GM12878 (cell line): ENCODE data around the gene NR2F1. TPM values are rescaled to one million over a fixed set of nuclear protein-coding genes. Genes with fewer than 3 reads are reported as not detected.
A peak's percentile ranks its signal among the peaks of the same experiment; 100 is the strongest.

Source experiments
- ASH2L ChIP-seq: fragments of 300-600, 200-600 bp; sonication (generic); IDR thresholded peaks from 2 replicates; pipeline ENCODE4 v1.6.1; 2017; ENCODE audit warnings: low read depth, mild to moderate bottlenecking, borderline replicate concordance
- BHLHE40 ChIP-seq, 2 experiments: fragments of 450-650 bp in 1 of 2; IDR thresholded peaks; 2 replicates each; pipeline ENCODE4 v1.6.1; 2011 to 2017; ENCODE audit warnings: low read depth in 2 of 2, borderline replicate concordance in 1 of 2, improper control_type of control experiment in 1 of 2, low read length in 1 of 2, mild to moderate bottlenecking in 1 of 2
- CHD2 ChIP-seq: IDR thresholded peaks from 2 replicates; pipeline ENCODE4 v1.6.1; 2011; ENCODE audit warnings: low read depth, low read length, improper control_type of control experiment, borderline replicate concordance
- ESRRA ChIP-seq: IDR thresholded peaks from 2 replicates; pipeline ENCODE4 v1.6.1; 2012; ENCODE audit warnings: mild to moderate bottlenecking, low read length, improper control_type of control experiment
- FOXM1 ChIP-seq: IDR thresholded peaks from 2 replicates; pipeline ENCODE4 v1.6.1; 2012; ENCODE audit warnings: low read depth, mild to moderate bottlenecking, inconsistent platforms, low read length, moderate library complexity
- GABPA ChIP-seq: IDR thresholded peaks from 2 replicates; pipeline ENCODE4 v1.6.1; 2014; ENCODE audit warnings: antibody characterized with exemption, low read depth, mild to moderate bottlenecking, inconsistent platforms
- GATAD2B ChIP-seq: fragments of 450-650 bp; conservative IDR thresholded peaks from 2 replicates; pipeline ENCODE4 v1.6.1; 2017; ENCODE audit warnings: low read depth, mild to moderate bottlenecking, moderate library complexity
- HDAC2 ChIP-seq: fragments of 200-600 bp; sonication (generic); IDR thresholded peaks from 2 replicates; pipeline ENCODE4 v1.6.1; 2017
- HDAC6 ChIP-seq: fragments of 200-600 bp; sonication (generic); IDR thresholded peaks from one replicate; pipeline ENCODE4 v1.8.0; 2017; ENCODE audit warnings: antibody characterized with exemption; ENCODE audit not compliant: unreplicated experiment
- IKZF1 ChIP-seq: fragments of 450-650 bp; conservative IDR thresholded peaks from 2 replicates; pipeline ENCODE4 v1.6.1; 2017; ENCODE audit warnings: antibody characterized with exemption, mild to moderate bottlenecking
- MTA3 ChIP-seq: IDR thresholded peaks from 2 replicates; pipeline ENCODE4 v1.6.1; 2012; ENCODE audit warnings: low read length, inconsistent platforms, borderline replicate concordance
- MYC ChIP-seq: IDR thresholded peaks from 2 replicates; pipeline ENCODE4 v1.6.1; 2011; ENCODE audit warnings: mild to moderate bottlenecking, low read length, moderate library complexity, inconsistent platforms; ENCODE audit not compliant: insufficient read depth, insufficient replicate concordance, insufficient read length, severe bottlenecking
- NBN ChIP-seq: fragments of 450-650 bp; IDR thresholded peaks from 2 replicates; pipeline ENCODE4 v1.6.1; 2016
- NFIC ChIP-seq: IDR thresholded peaks from 2 replicates; pipeline ENCODE4 v1.6.1; 2012; ENCODE audit warnings: low read depth, mild to moderate bottlenecking, inconsistent platforms, low read length, moderate library complexity
- NFXL1 ChIP-seq: fragments of 450-650 bp; IDR thresholded peaks from 2 replicates; pipeline ENCODE4 v1.6.1; 2017; ENCODE audit warnings: antibody characterized with exemption, mild to moderate bottlenecking, borderline replicate concordance
- PML ChIP-seq: IDR thresholded peaks from 2 replicates; pipeline ENCODE4 v1.6.1; 2012; ENCODE audit warnings: low read length, inconsistent platforms
- POU2F2 ChIP-seq: IDR thresholded peaks from 3 replicates; pipeline ENCODE4 v1.6.1; 2011; ENCODE audit warnings: low read depth, mild to moderate bottlenecking, low read length, borderline replicate concordance
- SIN3A ChIP-seq: IDR thresholded peaks from 2 replicates; pipeline ENCODE4 v1.6.1; 2012; ENCODE audit warnings: low read depth, low read length, improper control_type of control experiment
- SMC3 ChIP-seq: IDR thresholded peaks from 2 replicates; pipeline ENCODE4 v1.6.1; 2011; ENCODE audit warnings: low read length, improper control_type of control experiment, borderline replicate concordance
- STAT3 ChIP-seq: IDR thresholded peaks from 2 replicates; pipeline ENCODE4 v1.6.1; 2011; ENCODE audit warnings: low read depth, low read length, improper control_type of control experiment
- TCF7 ChIP-seq: IDR thresholded peaks from 2 replicates; pipeline ENCODE4 v1.6.1; 2014; ENCODE audit warnings: antibody characterized with exemption, borderline replicate concordance
- ZNF217 ChIP-seq: fragments of 450-650 bp; IDR thresholded peaks from 2 replicates; pipeline ENCODE4 v1.6.1; 2017; ENCODE audit warnings: antibody characterized with exemption, mild to moderate bottlenecking
- ZNF274 ChIP-seq: IDR thresholded peaks from one replicate; pipeline ENCODE4 v1.8.0; 2011; ENCODE audit not compliant: insufficient read length, insufficient read depth
- ZNF384 ChIP-seq: IDR thresholded peaks from 2 replicates; pipeline ENCODE4 v1.6.1; 2012; ENCODE audit warnings: low read depth, mild to moderate bottlenecking, low read length, improper control_type of control experiment, borderline replicate concordance
- ZZZ3 ChIP-seq: IDR thresholded peaks from 2 replicates; pipeline ENCODE4 v1.6.1; 2011; ENCODE audit warnings: low read depth; ENCODE audit not compliant: control insufficient read depth, insufficient read length
- polyA plus RNA-seq, 11 experiments: library from polyadenylated mRNA; depleted of rRNA in 4 of 11; unstranded in 6 of 11; stranded (reverse) in 5 of 11; fragments of >200 nt; fragmentation: Nextera tagmentation in 4 of 11; fragmentation: Illumina TruSeq in 1 of 11; extraction: Ambion mirVana in 4 of 11; extraction: Trizol in 1 of 11; gene quantifications; 1 replicate in 1 of 11; 2 replicates in 10 of 11; pipeline versions ENCODE4 v1.2.1 to v1.2.3, GENCODE V29; 2011 to 2016; ENCODE audit warnings: inconsistent platforms in 2 of 11, missing spikeins in 2 of 11, low read depth in 1 of 11
- total RNA-seq, 4 experiments: library from RNA; depleted of rRNA in 3 of 4; stranded (reverse); fragments of >200 nt in 3 of 4; fragmentation: Illumina TruSeq in 1 of 4; extraction: Trizol in 1 of 4; gene quantifications; 2 replicates each; pipeline versions ENCODE4 v1.2.1 to v1.2.3, GENCODE V29; 2013 to 2021
- TF ChIP-seq, protein P1 (sequence below): fragments of 450-650 bp; IDR thresholded peaks from 2 replicates; pipeline ENCODE4 v1.6.1; 2017; ENCODE audit warnings: mild to moderate bottlenecking, moderate library complexity
- TF ChIP-seq, protein P2 (sequence below): fragments of 450-650 bp; conservative IDR thresholded peaks from 2 replicates; pipeline ENCODE4 v1.6.1; 2017; ENCODE audit warnings: mild to moderate bottlenecking, moderate library complexity

The NR2F1 gene
- total and polyA plus RNA-seq, 10 of the 15 experiments (the other 5 are each of a cell fraction or from before 2014, with no cell fraction given): 0.04 to 0.79 (median 0.36) TPM; not detected in 7

- TF ChIP-seq ASH2L (no peak), MTA3 (no peak), POU2F2 (no peak), SIN3A (no peak), BHLHE40 (IDR thresholded peaks at IDR 0.05; ENCODE audit: borderline replicate concordance in 1 of 2, low read depth in 2 of 2, low read length in 1 of 2) (no peak; a peak in 1 of 4 replicates), HDAC6 (no peak), SMC3 (no peak), GABPA (no peak), ZNF384 (no peak), STAT3 (no peak), NBN (no peak), FOXM1 (no peak), ZNF274 (no peak), MYC (no peak), ZZZ3 (no peak), ESRRA (no peak), IKZF1 (peak; percentile 22; the same call in 1 of the 2 replicates), NFXL1 (no peak), HDAC2 (no peak), GATAD2B (peak; percentile 25; the same call in 1 of the 2 replicates), CHD2 (no peak), PML (no peak), NFIC (no peak), ZNF217 (no peak), TCF7 (no peak)
- TF ChIP-seq, protein P1, sequence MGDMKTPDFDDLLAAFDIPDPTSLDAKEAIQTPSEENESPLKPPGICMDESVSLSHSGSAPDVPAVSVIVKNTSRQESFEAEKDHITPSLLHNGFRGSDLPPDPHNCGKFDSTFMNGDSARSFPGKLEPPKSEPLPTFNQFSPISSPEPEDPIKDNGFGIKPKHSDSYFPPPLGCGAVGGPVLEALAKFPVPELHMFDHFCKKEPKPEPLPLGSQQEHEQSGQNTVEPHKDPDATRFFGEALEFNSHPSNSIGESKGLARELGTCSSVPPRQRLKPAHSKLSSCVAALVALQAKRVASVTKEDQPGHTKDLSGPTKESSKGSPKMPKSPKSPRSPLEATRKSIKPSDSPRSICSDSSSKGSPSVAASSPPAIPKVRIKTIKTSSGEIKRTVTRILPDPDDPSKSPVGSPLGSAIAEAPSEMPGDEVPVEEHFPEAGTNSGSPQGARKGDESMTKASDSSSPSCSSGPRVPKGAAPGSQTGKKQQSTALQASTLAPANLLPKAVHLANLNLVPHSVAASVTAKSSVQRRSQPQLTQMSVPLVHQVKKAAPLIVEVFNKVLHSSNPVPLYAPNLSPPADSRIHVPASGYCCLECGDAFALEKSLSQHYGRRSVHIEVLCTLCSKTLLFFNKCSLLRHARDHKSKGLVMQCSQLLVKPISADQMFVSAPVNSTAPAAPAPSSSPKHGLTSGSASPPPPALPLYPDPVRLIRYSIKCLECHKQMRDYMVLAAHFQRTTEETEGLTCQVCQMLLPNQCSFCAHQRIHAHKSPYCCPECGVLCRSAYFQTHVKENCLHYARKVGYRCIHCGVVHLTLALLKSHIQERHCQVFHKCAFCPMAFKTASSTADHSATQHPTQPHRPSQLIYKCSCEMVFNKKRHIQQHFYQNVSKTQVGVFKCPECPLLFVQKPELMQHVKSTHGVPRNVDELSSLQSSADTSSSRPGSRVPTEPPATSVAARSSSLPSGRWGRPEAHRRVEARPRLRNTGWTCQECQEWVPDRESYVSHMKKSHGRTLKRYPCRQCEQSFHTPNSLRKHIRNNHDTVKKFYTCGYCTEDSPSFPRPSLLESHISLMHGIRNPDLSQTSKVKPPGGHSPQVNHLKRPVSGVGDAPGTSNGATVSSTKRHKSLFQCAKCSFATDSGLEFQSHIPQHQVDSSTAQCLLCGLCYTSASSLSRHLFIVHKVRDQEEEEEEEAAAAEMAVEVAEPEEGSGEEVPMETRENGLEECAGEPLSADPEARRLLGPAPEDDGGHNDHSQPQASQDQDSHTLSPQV: no peak
- TF ChIP-seq, protein P2, sequence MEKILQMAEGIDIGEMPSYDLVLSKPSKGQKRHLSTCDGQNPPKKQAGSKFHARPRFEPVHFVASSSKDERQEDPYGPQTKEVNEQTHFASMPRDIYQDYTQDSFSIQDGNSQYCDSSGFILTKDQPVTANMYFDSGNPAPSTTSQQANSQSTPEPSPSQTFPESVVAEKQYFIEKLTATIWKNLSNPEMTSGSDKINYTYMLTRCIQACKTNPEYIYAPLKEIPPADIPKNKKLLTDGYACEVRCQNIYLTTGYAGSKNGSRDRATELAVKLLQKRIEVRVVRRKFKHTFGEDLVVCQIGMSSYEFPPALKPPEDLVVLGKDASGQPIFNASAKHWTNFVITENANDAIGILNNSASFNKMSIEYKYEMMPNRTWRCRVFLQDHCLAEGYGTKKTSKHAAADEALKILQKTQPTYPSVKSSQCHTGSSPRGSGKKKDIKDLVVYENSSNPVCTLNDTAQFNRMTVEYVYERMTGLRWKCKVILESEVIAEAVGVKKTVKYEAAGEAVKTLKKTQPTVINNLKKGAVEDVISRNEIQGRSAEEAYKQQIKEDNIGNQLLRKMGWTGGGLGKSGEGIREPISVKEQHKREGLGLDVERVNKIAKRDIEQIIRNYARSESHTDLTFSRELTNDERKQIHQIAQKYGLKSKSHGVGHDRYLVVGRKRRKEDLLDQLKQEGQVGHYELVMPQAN: peak; percentile 50; the same call in 1 of the 2 replicates
These were observed 37.7 kb downstream of the NR2F1 start (continued) for GRCh38 chr5:93620487-93621326.
